DND-41 (cell line): ENCODE results near the gene CCL17.

Source experiments
- ATAC-seq: fragments of 200-7000 bp; cut with Tn5 transposase; 3 replicates; pipeline ENCODE4 v1.9.1; 2021; ENCODE audit warnings: low read depth; ENCODE audit not compliant: insufficient read depth
- DNase-seq: peaks from one replicate; pipeline ENCODE4 v3.0.0-alpha.2; 2020
- H2AFZ ChIP-seq: 2 replicates; pipeline ENCODE4 v1.6.0; 2012; ENCODE audit warnings: low read depth, low read length
- H3K27ac ChIP-seq: 2 replicates; pipeline ENCODE4 v1.5.1; 2012; ENCODE audit warnings: low read length, inconsistent platforms
- H3K27me3 ChIP-seq: fragments of 200-600 bp; sonication (generic); 2 replicates; pipeline ENCODE4 v1.6.0; 2012; ENCODE audit warnings: low read length, mild to moderate bottlenecking, inconsistent platforms; ENCODE audit not compliant: insufficient read depth, poor library complexity
- H3K36me3 ChIP-seq: 2 replicates; pipeline ENCODE4 v1.5.1; 2012; ENCODE audit warnings: low read length, inconsistent platforms; ENCODE audit not compliant: insufficient read depth
- H3K4me1 ChIP-seq: 2 replicates; pipeline ENCODE4 v1.5.1; 2012; ENCODE audit warnings: mild to moderate bottlenecking, low read length; ENCODE audit not compliant: insufficient read depth
- H3K4me2 ChIP-seq: 2 replicates; pipeline ENCODE4 v1.6.0; 2012; ENCODE audit warnings: mild to moderate bottlenecking, moderate library complexity, low read length, inconsistent platforms; ENCODE audit not compliant: insufficient read depth
- H3K4me3 ChIP-seq, 2 experiments: fragments of 200-600 bp in 1 of 2; shearing (Covaris generic) in 1 of 2; 2 replicates each; pipeline ENCODE4 v1.5.1; 2012 to 2016; ENCODE audit warnings: inconsistent platforms in 2 of 2, low read length in 2 of 2, mild to moderate bottlenecking in 2 of 2, low read depth in 1 of 2, moderate library complexity in 1 of 2
- H3K79me2 ChIP-seq: 2 replicates; pipeline ENCODE4 v1.6.0; 2012; ENCODE audit warnings: low read length, inconsistent platforms; ENCODE audit not compliant: insufficient read depth
- H3K9ac ChIP-seq: 2 replicates; pipeline ENCODE4 v1.6.0; 2012; ENCODE audit warnings: low read depth, mild to moderate bottlenecking, inconsistent platforms, low read length, moderate library complexity
- H3K9me3 ChIP-seq: 2 replicates; pipeline ENCODE4 v1.5.1; 2012; ENCODE audit warnings: low read length, moderate library complexity, mild to moderate bottlenecking, inconsistent platforms; ENCODE audit not compliant: insufficient read depth, severe bottlenecking
- H4K20me1 ChIP-seq: 2 replicates; pipeline ENCODE4 v1.6.0; 2012; ENCODE audit warnings: low read length; ENCODE audit not compliant: insufficient read depth
- EZH2 ChIP-seq: IDR thresholded peaks from 3 replicates; pipeline ENCODE4 v1.6.1; 2012; ENCODE audit warnings: borderline replicate concordance, low read depth, mild to moderate bottlenecking, moderate library complexity, low read length, inconsistent platforms; ENCODE audit not compliant: severe bottlenecking
- TF ChIP-seq, protein P1 (sequence below): IDR thresholded peaks from 2 replicates; pipeline ENCODE4 v1.5.1; 2012; ENCODE audit warnings: borderline replicate concordance, low read length, moderate library complexity, mild to moderate bottlenecking; ENCODE audit not compliant: poor library complexity, severe bottlenecking; ENCODE audit errors: extremely low read depth

CCL17 gene

DNA sequence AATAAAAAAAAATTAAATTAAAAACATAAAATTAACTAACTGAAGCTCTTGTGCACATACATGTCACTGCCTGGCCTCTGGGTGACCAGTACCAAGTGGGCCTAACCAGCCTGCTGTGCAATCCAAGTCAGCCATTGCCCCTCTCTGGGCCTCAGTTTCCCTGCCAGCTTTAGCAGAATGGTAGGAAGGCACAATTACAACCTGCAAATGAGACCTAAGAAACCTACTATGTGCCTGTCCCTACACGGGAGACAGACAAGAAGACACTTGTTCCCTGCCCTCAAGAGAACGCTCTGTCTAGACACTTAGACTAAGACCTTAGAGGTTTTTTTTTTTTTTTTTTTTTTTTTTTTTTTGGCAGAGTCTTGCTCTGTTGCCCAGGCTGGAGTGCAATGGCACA, 40.9 kb downstream of the CCL17 start:
- Histone ChIP-seq H3K9me3 (peaks cover 10% of the 10 kb centered on the region), H3K9ac (no peak overlapping the region), H3K27me3 (no peaks in the 10 kb centered on the region), H3K4me2 (peak overlapping the region; percentile 91; the same call in 1 of the 2 replicates), H3K79me2 (peaks cover 73% of the 10 kb centered on the region), H3K4me3 (no peak overlapping the region), H2AFZ (no peak overlapping the region), H3K36me3 (peaks cover 15% of the 10 kb centered on the region), H4K20me1 (no peaks in the 10 kb centered on the region; the same call in 1 of the 2 replicates), H3K27ac (no peak overlapping the region), H3K4me1 (peaks cover 28% of the 10 kb centered on the region)
- no peak for DNase-seq
- no peak for TF ChIP-seq EZH2
- TF ChIP-seq, protein P1, sequence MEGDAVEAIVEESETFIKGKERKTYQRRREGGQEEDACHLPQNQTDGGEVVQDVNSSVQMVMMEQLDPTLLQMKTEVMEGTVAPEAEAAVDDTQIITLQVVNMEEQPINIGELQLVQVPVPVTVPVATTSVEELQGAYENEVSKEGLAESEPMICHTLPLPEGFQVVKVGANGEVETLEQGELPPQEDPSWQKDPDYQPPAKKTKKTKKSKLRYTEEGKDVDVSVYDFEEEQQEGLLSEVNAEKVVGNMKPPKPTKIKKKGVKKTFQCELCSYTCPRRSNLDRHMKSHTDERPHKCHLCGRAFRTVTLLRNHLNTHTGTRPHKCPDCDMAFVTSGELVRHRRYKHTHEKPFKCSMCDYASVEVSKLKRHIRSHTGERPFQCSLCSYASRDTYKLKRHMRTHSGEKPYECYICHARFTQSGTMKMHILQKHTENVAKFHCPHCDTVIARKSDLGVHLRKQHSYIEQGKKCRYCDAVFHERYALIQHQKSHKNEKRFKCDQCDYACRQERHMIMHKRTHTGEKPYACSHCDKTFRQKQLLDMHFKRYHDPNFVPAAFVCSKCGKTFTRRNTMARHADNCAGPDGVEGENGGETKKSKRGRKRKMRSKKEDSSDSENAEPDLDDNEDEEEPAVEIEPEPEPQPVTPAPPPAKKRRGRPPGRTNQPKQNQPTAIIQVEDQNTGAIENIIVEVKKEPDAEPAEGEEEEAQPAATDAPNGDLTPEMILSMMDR: no peak
- no peak for ATAC-seq

DNA sequence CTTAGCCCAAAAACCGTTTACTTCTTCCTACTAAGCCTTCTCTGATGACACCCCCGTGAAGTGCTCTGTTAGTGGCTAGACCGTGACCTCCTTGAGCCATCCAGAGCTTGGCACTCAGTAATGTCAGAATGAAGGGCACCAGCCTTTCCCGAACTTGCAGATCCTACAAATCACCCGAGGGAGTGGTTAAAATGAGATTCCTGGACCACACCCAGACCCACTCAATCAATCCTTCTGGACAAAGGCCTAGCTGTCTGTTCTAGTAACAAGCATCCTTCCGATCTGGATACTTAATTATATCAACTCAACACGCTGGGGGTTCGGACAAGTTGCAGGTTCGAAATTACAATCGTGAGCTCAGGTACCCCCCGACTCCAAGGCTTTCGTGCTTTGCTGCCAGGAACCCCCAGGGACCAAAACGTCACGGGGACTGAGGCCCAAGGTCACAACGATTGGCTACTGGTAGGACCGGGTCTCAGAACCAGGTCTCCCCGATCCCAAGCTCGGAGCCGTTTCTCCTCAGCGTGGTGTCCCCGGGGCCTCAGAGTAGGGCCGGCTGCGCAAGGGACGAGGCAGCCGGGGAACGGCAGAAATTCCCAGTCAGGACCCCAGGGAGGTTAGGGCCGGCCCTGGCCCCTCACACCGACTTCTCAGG, 42.1 kb downstream of the CCL17 start:
- Histone ChIP-seq H3K79me2 (peaks cover 65% of the 10 kb centered on the region), H3K9me3 (no peaks in the 10 kb centered on the region), H4K20me1 (no peaks in the 10 kb centered on the region; the same call in 1 of the 2 replicates), H3K36me3 (peaks cover 12% of the 10 kb centered on the region), H2AFZ (peak overlapping the region; percentile 89), H3K9ac (peak overlapping the region; percentile 90), H3K27me3 (no peaks in the 10 kb centered on the region), H3K4me2 (peak overlapping the region; percentile 91), H3K4me3 (peak overlapping the region; percentile 83 to 85), H3K4me1 (peaks cover 28% of the 10 kb centered on the region), H3K27ac (peak overlapping the region; percentile 82)
- no peak for TF ChIP-seq EZH2
- TF ChIP-seq, protein P1: no peak
- DNase-seq (no peak), ATAC-seq (peak; percentile 29; the same call in 2 of the 3 replicates)

DNA sequence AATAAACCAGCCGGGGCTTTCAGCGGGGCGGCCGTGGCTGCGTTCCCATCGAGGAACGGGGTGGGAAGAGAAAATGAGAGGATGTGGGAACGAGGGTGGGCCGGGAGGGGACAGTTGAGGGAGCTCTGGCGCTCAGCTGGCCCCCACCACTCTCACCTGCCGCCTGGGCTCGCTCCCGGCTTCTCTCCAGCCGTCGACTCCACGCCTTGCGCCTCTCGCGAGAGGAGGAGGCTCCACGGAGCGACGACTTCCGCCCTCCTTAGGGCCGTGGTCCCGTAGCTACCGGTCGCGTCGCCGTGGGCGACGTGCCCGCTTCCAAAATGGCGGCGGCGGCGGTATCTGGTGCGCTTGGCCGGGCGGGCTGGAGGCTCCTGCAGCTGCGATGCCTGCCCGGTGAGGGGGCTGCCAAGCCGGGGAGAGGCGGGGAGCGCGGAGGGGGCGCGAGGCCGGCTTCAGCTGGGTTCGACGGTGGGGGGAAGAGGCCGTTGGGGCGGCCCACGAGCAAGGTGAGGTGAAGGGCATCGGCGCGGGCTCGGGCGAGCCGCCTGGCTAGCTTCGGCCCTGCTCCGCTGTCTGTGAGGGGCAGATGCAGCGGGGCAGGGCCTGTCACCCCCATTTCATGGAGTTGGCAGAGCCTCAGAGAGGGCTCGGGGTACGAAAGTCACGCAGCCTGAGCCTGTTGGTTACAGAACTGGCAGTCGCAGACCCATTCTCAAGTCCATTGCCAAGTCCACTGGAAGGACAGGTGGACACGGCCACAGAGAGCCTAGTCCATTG, 42.8 kb downstream of the CCL17 start, which contains the start of the genes CIAPIN1 and COQ9:
Gene CIAPIN1, minus strand, starts transcription at position 200 of the 777 bp plus-strand sequence. CDS start 6,457 bp downstream, outside the sequence.
Gene COQ9, plus strand, starts transcription at position 294 of the 777 bp plus-strand sequence. Its CDS starts 27 bp downstream, at position 321.
- Histone ChIP-seq H3K4me2 (peak within 1 kb of the TSS; percentile 91), H3K9me3 (no peaks in the 10 kb centered on the region), H3K27ac (peak within 1 kb of the TSS; percentile 82), H3K4me1 (peaks cover 28% of the 10 kb centered on the region), H3K36me3 (peaks cover 16% of the 10 kb centered on the region), H3K4me3 (peak within 1 kb of the TSS; percentile 83 to 85), H2AFZ (peak within 1 kb of the TSS; percentile 89), H3K9ac (peak within 1 kb of the TSS; percentile 90), H3K79me2 (peaks cover 61% of the 10 kb centered on the region), H4K20me1 (no peaks in the 10 kb centered on the region; the same call in 1 of the 2 replicates), H3K27me3 (no peaks in the 10 kb centered on the region)
- TF ChIP-seq, protein P1: no peak
- no peak for TF ChIP-seq EZH2
- peak; percentile 94 for DNase-seq
- peak; percentile 99 for ATAC-seq
